ENCODE data around the gene CFAP54. TPM values are rescaled to one million over a fixed set of nuclear protein-coding genes. Genes with fewer than 3 reads are reported as not detected.

CFAP54 gene
- polyA plus RNA-seq, 3 donors: not detected

GRCh38 chr12:96462571-96463280 is 26.7 kb upstream of the CFAP54 start:
- TF ChIP-seq CTCF (IDR thresholded peaks at IDR 0.05): no peak
- no peak overlapping the region for H3K4me3 Mint-ChIP-seq

GRCh38 chr12:96465896-96466295 is 23.5 kb upstream of the CFAP54 start:
- TF ChIP-seq CTCF (IDR thresholded peaks at IDR 0.05): no peak
- Histone ChIP-seq H4K20me1 (ENCODE audit: insufficient read depth, low read length) (no peaks in the 10 kb centered on the region), H3K27me3 (ENCODE audit: control insufficient read depth in 2 of 2, insufficient read depth in 2 of 2, low read length in 2 of 2) (no peaks in the 10 kb centered on the region), H3K9ac (ENCODE audit: insufficient read depth, low read length, poor library complexity, severe bottlenecking) (no peak overlapping the region), H3K4me1 (ENCODE audit: control insufficient read depth in 1 of 2, insufficient read depth in 2 of 2, low read length in 2 of 2) (no peaks in the 10 kb centered on the region), H2AFZ (ENCODE audit: insufficient read depth, low read depth, low read length, poor library complexity, severe bottlenecking) (no peak overlapping the region), H3K9me3 (replicated peaks in 1 of 2; ENCODE audit: control insufficient read depth in 1 of 2, insufficient read depth in 1 of 2, low read length in 2 of 2) (no peaks in the 10 kb centered on the region), H3K27ac (ENCODE audit: low read depth in 1 of 2, low read length in 2 of 2) (no peak overlapping the region), H3K4me2 (replicated peaks; ENCODE audit: extremely low read depth, low read length, poor library complexity, severe bottlenecking) (no peak overlapping the region), H3K79me2 (ENCODE audit: insufficient read depth, low read length) (no peaks in the 10 kb centered on the region), H3K36me3 (replicated peaks in 1 of 2; ENCODE audit: control insufficient read depth in 1 of 2, insufficient read depth in 2 of 2, low read length in 2 of 2) (no peaks in the 10 kb centered on the region), H3K4me3 (replicated peaks in 1 of 3; ENCODE audit: low read depth in 2 of 3, low read length in 3 of 3) (no peak overlapping the region)
- intact Hi-C loops (cut with micrococcal nuclease): no loop called here
- DNase-seq: no peak
- Mint-ChIP-seq H3K36me3 (no peaks in the 10 kb centered on the region), H3K27ac (no peak overlapping the region), H3K4me1 (no peaks in the 10 kb centered on the region), H3K4me3 (no peak overlapping the region), H3K9me3 (peaks cover 0 to 7% (median 0%) of the 10 kb centered on the region in 7 donors), H3K27me3 (ENCODE audit: low read depth in 3 of 3) (peaks cover 0 to 2% (median 0%) of the 10 kb centered on the region in 3 donors)
- WGBS (ENCODE audit: insufficient coverage): 100% methylated on average over 2 of the region's 3 CpGs

More at GRCh38 chr12:96462571-96463280, 26.7 kb upstream of the CFAP54 start:
- Histone ChIP-seq H2AFZ (ENCODE audit: insufficient read depth, low read depth, low read length, poor library complexity, severe bottlenecking) (no peak overlapping the region), H3K79me2 (ENCODE audit: insufficient read depth, low read length) (no peaks in the 10 kb centered on the region), H3K4me3 (replicated peaks in 1 of 3; ENCODE audit: low read depth in 2 of 3, low read length in 3 of 3) (no peak overlapping the region), H3K4me2 (replicated peaks; ENCODE audit: extremely low read depth, low read length, poor library complexity, severe bottlenecking) (no peak overlapping the region), H3K27ac (ENCODE audit: low read depth in 1 of 2, low read length in 2 of 2) (no peak overlapping the region), H3K4me1 (ENCODE audit: control insufficient read depth in 1 of 2, insufficient read depth in 2 of 2, low read length in 2 of 2) (no peaks in the 10 kb centered on the region), H3K9ac (ENCODE audit: insufficient read depth, low read length, poor library complexity, severe bottlenecking) (no peak overlapping the region), H3K36me3 (replicated peaks in 1 of 2; ENCODE audit: control insufficient read depth in 1 of 2, insufficient read depth in 2 of 2, low read length in 2 of 2) (no peaks in the 10 kb centered on the region), H3K27me3 (ENCODE audit: control insufficient read depth in 2 of 2, insufficient read depth in 2 of 2, low read length in 2 of 2) (no peaks in the 10 kb centered on the region), H3K9me3 (replicated peaks in 1 of 2; ENCODE audit: control insufficient read depth in 1 of 2, insufficient read depth in 1 of 2, low read length in 2 of 2) (no peaks in the 10 kb centered on the region), H4K20me1 (ENCODE audit: insufficient read depth, low read length) (no peaks in the 10 kb centered on the region)
- Mint-ChIP-seq H3K27ac (no peak overlapping the region), H3K4me1 (no peaks in the 10 kb centered on the region), H3K27me3 (ENCODE audit: low read depth in 3 of 3) (peaks cover 0 to 2% (median 0%) of the 10 kb centered on the region in 3 donors), H3K36me3 (no peaks in the 10 kb centered on the region), H3K9me3 (no peaks in the 10 kb centered on the region)
- intact Hi-C loops (cut with micrococcal nuclease): no loop called here
- 94% methylated on average over 3 of the region's 7 CpGs for WGBS (ENCODE audit: insufficient coverage)
- DNase-seq: no peak

Data from CD14-positive monocyte (primary cell).